Cardiac septum (tissue), 1 donor: Measurements from ENCODE around the gene POT1. TPM values are rescaled to one million over a fixed set of nuclear protein-coding genes. Genes with fewer than 3 reads are reported as not detected.
"Not testable (repeated sequence)": the region's sequence is repeated elsewhere in the genome, so short reads cannot be mapped to it uniquely, and the experiment has no call there.

ENCODE experiments used
- DNase-seq: peaks from one replicate; pipeline ENCODE4 v3.0.0-alpha.2; 2020; ENCODE audit warnings: low spot score
- intact Hi-C: fragments of 100-400 bp; cut with DNase I; formaldehyde crosslinking; loops from one replicate; pipeline ENCODE4 v1.14.0; 2022
- long read RNA-seq: library from polyadenylated mRNA; unstranded; transcript quantifications from one replicate; pipeline ENCODE4 v2.0.0, GENCODE V29; 2021
- total RNA-seq: library from RNA; stranded (reverse); fragmentation: NEBNext Ultra II Directional; extraction: Animal tissue kit (Norgen Biotek cat#: 25700); gene quantifications from one replicate; pipeline ENCODE4 v1.2.1, GENCODE V29; 2021
- donor health status: DM: no; HTN: no; CAD: no.

Gene POT1, protein sequence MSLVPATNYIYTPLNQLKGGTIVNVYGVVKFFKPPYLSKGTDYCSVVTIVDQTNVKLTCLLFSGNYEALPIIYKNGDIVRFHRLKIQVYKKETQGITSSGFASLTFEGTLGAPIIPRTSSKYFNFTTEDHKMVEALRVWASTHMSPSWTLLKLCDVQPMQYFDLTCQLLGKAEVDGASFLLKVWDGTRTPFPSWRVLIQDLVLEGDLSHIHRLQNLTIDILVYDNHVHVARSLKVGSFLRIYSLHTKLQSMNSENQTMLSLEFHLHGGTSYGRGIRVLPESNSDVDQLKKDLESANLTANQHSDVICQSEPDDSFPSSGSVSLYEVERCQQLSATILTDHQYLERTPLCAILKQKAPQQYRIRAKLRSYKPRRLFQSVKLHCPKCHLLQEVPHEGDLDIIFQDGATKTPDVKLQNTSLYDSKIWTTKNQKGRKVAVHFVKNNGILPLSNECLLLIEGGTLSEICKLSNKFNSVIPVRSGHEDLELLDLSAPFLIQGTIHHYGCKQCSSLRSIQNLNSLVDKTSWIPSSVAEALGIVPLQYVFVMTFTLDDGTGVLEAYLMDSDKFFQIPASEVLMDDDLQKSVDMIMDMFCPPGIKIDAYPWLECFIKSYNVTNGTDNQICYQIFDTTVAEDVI
- total RNA-seq = 14.6 TPM
- long read RNA-seq, full-length matches to known transcripts = 1 of 6 reads
- long read RNA-seq, partial matches to known transcripts = 1 of 6 reads
- long read RNA-seq, other reads (novel, unspliced or antisense) = 4 of 6 reads

DNA sequence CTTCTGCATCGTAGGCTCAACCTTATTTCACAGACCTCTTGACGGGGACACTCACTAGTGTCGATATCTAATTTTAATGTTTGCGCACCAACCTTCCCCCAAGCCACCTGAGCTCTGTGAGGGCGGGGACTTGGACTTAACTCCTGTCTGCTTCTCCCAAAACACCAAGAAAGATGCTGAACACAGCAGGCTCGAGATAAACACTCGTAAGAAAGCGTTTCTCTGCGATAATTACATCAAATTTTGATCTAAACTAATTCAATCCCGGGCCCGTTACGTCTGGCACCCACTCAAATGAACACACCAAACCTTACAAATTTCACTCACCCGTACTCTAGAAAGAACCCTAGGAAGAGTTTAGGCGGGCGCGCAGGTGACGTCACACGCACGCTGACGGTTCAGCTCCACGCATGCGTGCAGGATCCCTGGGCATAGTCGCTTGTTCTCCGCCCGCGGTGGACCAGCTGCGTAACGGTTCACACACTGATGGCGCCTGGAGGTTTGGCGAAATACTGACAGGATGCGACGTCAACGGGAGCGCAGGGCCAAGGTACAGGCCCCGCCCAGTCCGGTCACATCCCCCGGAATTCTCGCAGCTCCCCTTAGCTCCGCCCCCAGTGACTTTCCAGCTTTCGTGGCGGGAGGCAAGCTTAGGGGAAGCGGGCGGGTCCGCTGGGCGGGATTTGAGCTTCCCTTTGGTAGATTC is at the start of gene POT1:
Gene POT1 (minus strand): TSS at position 359 of the 706 bp plus-strand sequence. CDS start 32,652 bp downstream, outside the sequence.
- intact Hi-C loops = no loop called here
- peak; percentile 99 for DNase-seq

GRCh38 chr7:124975131-124975530 is 45.5 kb upstream of the POT1 start:
- DNase-seq, intact Hi-C loops: not testable (repeated sequence)

GRCh38 chr7:124965553-124965952 is 35.9 kb upstream of the POT1 start:
- intact Hi-C loops = no loop called here
- no peak for DNase-seq

DNA sequence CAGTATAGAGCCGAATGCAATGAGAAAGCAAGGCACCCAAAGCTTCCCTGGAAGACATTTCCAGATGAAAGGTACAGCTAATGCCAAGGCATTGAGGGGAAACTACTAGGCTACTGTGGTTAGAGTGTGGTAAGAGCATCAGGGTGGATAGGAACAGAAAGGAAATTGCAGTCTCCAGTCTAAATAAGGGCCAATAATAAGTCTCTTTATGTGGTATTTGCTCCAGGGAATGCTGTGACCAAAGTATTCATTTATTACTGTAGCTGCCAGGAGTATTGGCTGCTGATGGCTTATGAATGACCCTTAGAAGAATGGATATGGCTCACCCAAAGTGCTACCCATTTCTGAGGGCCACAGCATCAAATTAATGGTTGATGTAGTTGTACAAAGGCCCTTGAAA is 30.1 kb upstream of the POT1 start:
- intact Hi-C loops = no loop called here
- no peak for DNase-seq

- DNase-seq, intact Hi-C loops: not testable (repeated sequence)
Observed at GRCh38 chr7:124957952-124958351, 28.3 kb upstream of the POT1 start.

DNA sequence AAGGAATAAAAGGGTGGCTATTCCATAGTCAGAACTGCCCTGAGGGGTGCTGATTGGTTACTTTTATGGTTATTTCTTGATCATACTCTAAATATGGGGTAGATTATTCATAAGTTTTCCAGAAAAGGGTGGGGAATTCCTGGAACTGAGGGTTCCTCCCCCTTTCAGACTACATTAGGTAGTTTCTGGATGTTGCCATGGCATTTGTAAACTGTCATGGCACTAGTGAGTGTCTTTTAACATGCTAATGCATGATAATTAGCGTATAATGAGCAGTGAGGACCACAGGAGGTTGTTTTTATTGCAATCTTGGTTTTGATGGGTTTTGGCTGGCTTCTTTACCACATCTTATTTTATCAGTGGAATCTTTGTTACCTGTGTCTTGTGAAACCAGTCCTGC is 26.5 kb upstream of the POT1 start:
- DNase-seq = no peak
- intact Hi-C loops = no loop called here

DNA sequence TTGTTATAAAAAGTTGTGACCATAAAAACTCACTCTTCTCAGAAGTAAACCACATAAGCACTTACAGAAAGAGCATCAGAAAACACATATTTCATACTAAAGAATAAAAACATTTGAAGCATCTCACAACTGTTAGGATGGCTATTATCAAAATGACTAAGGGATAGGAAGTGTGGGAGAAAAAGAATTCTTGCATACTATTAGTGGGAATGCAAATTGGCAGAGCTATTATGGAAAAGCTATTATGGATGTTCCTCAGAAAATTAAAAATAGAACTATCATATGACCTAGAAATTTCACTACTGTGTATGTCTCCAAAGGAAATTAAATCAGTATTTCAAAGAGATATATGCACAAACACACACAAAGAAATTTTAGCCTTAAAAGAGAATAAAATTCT is 25.2 kb upstream of the POT1 start:
- no peak for DNase-seq
- intact Hi-C loops = no loop called here

DNA sequence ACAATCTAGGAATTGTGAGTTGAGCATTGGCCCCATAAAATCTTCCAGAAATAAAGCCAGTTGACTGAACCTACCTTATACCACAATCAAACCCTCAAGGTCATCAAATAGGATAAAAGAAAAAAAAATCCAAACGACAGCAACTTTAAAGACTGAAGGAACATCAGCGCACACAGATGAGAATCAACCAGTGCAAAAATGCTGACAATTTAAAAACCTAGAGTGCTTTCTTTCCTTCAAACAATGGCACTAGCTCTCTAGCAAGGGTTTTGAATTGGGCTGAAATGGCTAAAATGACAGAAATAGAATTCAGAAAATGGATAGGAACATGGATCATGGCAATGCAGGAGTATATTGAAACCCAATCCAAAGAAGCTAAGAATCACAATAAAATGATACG is 16.1 kb upstream of the POT1 start:
- DNase-seq = no peak
- intact Hi-C loops = no loop called here

DNA sequence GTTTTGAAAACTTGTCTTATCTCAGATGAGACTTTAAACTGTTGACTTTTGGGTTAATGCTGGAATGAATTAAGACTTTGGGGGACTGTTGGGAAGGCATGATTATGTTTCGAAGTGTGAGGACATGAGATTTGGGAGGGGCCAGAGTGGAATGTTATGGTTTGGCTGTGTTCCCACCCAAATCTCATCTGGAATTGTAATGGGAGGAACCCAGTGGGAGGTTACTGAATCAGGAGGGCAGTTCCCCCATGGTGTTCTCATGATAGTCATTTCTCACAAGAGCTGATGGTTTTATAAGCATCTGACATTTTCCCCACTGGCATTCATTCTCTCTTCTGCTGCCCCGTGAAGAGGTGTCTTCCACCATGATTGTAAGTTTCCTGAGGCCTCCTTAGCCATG is 13.8 kb upstream of the POT1 start:
- no peak for DNase-seq
- intact Hi-C loops = no loop called here

GRCh38 chr7:124942399-124942798 is 12.8 kb upstream of the POT1 start:
- intact Hi-C loops = no loop called here
- no peak for DNase-seq

- DNase-seq = no peak
- intact Hi-C loops = no loop called here
Observed at GRCh38 chr7:124940306-124940705, 10.7 kb upstream of the POT1 start.

GRCh38 chr7:124938128-124938527 is 8.5 kb upstream of the POT1 start:
- no peak for DNase-seq
- intact Hi-C loops = no loop called here

- intact Hi-C loops = no loop called here
- DNase-seq = no peak
Observed at GRCh38 chr7:124937076-124937475, 7.5 kb upstream of the POT1 start.

DNA sequence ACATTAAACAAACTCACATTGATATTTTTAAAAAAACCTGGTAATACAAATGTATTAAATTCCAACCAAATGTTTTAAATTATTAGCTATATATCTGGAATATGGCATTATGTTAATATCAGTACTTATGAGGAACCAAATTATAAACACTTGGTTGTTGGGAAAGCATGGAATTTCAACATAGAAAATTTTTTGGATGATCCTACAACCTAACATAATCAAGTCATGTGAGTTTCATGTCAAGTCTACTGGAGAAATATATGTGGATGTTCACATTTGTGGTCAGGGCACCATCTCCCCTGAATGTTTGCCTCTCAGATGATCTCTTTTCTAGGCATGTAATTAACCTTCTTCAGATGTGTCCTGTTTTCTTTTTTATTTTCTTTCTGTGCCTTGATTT is 5.2 kb upstream of the POT1 start:
- intact Hi-C loops = no loop called here
- DNase-seq = no peak

- intact Hi-C loops = no loop called here
- peak; percentile 70 for DNase-seq
Observed at GRCh38 chr7:124930655-124931597, 1.3 kb upstream of the POT1 start.

GRCh38 chr7:124930173-124930623 is 573 bp upstream of the POT1 start:
- DNase-seq = no peak
- intact Hi-C loops = no loop called here

DNA sequence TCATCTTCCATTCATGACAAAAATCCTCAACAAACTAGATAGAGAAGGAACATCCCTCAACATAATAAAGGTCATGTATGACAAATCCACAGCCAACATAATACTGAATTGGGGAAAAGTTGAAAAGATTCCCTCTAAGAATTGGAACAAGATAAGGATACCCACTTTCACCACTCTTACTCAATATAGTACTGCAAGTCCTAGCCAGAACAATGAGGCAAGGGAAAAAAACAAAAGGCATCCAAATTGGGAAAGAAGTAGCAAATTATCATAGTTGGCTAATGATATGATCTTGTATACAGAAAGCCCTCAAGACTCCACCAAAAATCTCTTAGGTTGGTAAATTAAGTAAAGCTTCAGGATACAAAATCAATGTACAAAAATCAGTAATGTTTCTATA is 4.7 kb downstream of the POT1 start:
- no peak for DNase-seq
- intact Hi-C loops = no loop called here

DNA sequence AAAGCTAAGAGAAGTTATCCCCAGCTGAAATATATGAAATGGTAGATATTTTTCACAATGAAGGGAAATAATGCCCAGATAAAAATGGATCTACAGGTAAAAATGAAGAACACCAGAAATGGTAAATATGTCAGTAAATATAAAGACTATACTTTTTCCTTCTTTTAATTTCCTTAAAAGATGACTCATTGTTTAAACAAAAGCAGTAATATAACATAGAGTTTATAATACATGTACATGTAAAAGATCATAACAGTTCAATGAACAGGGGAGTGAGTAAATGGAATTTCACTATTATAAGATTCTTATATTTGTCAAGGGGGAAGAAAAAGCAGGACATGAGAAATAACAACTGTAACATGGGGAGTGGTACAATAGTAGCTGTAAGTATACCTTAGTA is 7.4 kb downstream of the POT1 start:
- intact Hi-C loops = no loop called here
- no peak for DNase-seq

GRCh38 chr7:124919841-124920240 is 9.8 kb downstream of the POT1 start:
- no peak for DNase-seq
- intact Hi-C loops = no loop called here
